Activated naive CD4-positive, alpha-beta T cell treated with anti-CD3 and anti-CD28 coated beads, Interleukin-2, amount 50 U/mL, for 72 hours (primary cell): Measurements from ENCODE around the gene EIF2S2. TPM values are rescaled to one million over a fixed set of nuclear protein-coding genes. Genes with fewer than 3 reads are reported as not detected.

ENCODE experiments used
- ATAC-seq, 2 donors: fragments of 150-1000 bp; cut with Tn5 transposase; 2 replicates each; pipeline ENCODE4 v1.10.0; 2021; ENCODE audit warnings: mild to moderate bottlenecking in 2 of 2, moderate library complexity in 2 of 2
- DNase-seq, 2 donors: peaks; one replicate each; pipeline ENCODE4 v3.0.0; 2021 to 2022; ENCODE audit warnings: low spot score in 2 of 2
- H3K27ac Mint-ChIP-seq, 2 donors: one replicate each; pipeline ENCODE4 v1.8.0; 2022; ENCODE audit warnings: mild to moderate bottlenecking in 2 of 2, mixed read lengths in 2 of 2
- H3K36me3 Mint-ChIP-seq, 2 donors: one replicate each; pipeline ENCODE4 v1.8.0; 2022; ENCODE audit warnings: mixed read lengths in 2 of 2
- H3K9me3 Mint-ChIP-seq, 2 donors: one replicate each; pipeline ENCODE4 v1.8.0; 2022; ENCODE audit warnings: mixed read lengths in 2 of 2
- total RNA-seq, 2 donors: library from RNA; stranded (reverse); gene quantifications; one replicate each; pipeline ENCODE4 v1.2.3, GENCODE V29; 2022

The EIF2S2 gene
- total RNA-seq, 2 donors from 2014 or later: 116 to 125 TPM

GRCh38 chr20:34061695-34062094 is 50.3 kb downstream of the EIF2S2 start:
- H3K27ac Mint-ChIP-seq: peak overlapping the region; percentile 37 to 89

GRCh38 chr20:34060970-34061369 is 51.1 kb downstream of the EIF2S2 start:
- H3K9me3 Mint-ChIP-seq: no peaks in the 10 kb centered on the region
- H3K36me3 Mint-ChIP-seq: no peaks in the 10 kb centered on the region
- DNase-seq (no peak), ATAC-seq (no peak)
- H3K27ac Mint-ChIP-seq: peak overlapping the region in 1 of 2 donors; percentile 89

More at GRCh38 chr20:34061695-34062094, 50.3 kb downstream of the EIF2S2 start:
- H3K9me3 Mint-ChIP-seq: no peaks in the 10 kb centered on the region
- no peaks in the 10 kb centered on the region for H3K36me3 Mint-ChIP-seq
- ATAC-seq: no peak
- DNase-seq: no peak

GRCh38 chr20:34058831-34059230 is 53.2 kb downstream of the EIF2S2 start:
- H3K27ac Mint-ChIP-seq: peak overlapping the region in 1 of 2 donors; percentile 48

GRCh38 chr20:34055290-34055689 is 56.8 kb downstream of the EIF2S2 start:
- Mint-ChIP-seq H3K9me3 (no peaks in the 10 kb centered on the region), H3K36me3 (no peaks in the 10 kb centered on the region), H3K27ac (peak overlapping the region in 1 of 2 donors; percentile 31)
- DNase-seq (no peak), ATAC-seq (no peak)

More at GRCh38 chr20:34058831-34059230, 53.2 kb downstream of the EIF2S2 start:
- DNase-seq: no peak
- no peaks in the 10 kb centered on the region for H3K36me3 Mint-ChIP-seq
- no peaks in the 10 kb centered on the region for H3K9me3 Mint-ChIP-seq
- peak; percentile 54 to 87 for ATAC-seq

GRCh38 chr20:34052414-34052813 is 59.6 kb downstream of the EIF2S2 start:
- ATAC-seq (no peak), DNase-seq (no peak)
- Mint-ChIP-seq H3K9me3 (no peaks in the 10 kb centered on the region), H3K27ac (no peak overlapping the region), H3K36me3 (no peaks in the 10 kb centered on the region)

- DNase-seq (no peak), ATAC-seq (no peak)
- no peaks in the 10 kb centered on the region for H3K36me3 Mint-ChIP-seq
- no peak overlapping the region for H3K27ac Mint-ChIP-seq
- H3K9me3 Mint-ChIP-seq: no peaks in the 10 kb centered on the region
These were observed 61.9 kb downstream of the EIF2S2 start for GRCh38 chr20:34049897-34050695.

- H3K36me3 Mint-ChIP-seq: no peaks in the 10 kb centered on the region
- DNase-seq (no peak), ATAC-seq (peak in 1 of 2 donors; percentile 48)
- H3K9me3 Mint-ChIP-seq: no peaks in the 10 kb centered on the region
- peak overlapping the region in 1 of 2 donors; percentile 11 for H3K27ac Mint-ChIP-seq
These were observed 62.7 kb downstream of the EIF2S2 start for GRCh38 chr20:34049389-34049788.

DNA sequence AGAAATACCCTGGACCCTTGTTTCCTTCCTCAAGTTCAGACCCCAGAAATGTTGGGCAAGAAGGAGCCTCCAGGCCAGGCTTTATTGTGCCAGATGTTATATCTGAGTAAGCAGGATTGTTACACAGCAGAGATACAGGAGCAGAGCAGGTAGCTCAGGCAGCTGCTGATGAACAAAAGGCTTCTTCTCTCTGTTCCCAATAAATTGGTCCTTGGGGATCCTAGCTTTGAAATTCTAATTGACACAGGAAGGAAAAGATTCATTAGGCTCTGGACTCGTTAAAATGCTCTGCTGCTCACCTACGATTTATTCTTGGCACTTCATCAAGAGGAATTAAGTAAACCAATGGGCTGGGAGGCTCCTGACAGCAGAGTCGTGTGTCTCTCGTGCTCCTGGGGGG is 64.1 kb downstream of the EIF2S2 start:
- Mint-ChIP-seq H3K36me3 (no peaks in the 10 kb centered on the region), H3K9me3 (no peaks in the 10 kb centered on the region), H3K27ac (no peak overlapping the region)
- no peak for ATAC-seq
- no peak for DNase-seq

DNA sequence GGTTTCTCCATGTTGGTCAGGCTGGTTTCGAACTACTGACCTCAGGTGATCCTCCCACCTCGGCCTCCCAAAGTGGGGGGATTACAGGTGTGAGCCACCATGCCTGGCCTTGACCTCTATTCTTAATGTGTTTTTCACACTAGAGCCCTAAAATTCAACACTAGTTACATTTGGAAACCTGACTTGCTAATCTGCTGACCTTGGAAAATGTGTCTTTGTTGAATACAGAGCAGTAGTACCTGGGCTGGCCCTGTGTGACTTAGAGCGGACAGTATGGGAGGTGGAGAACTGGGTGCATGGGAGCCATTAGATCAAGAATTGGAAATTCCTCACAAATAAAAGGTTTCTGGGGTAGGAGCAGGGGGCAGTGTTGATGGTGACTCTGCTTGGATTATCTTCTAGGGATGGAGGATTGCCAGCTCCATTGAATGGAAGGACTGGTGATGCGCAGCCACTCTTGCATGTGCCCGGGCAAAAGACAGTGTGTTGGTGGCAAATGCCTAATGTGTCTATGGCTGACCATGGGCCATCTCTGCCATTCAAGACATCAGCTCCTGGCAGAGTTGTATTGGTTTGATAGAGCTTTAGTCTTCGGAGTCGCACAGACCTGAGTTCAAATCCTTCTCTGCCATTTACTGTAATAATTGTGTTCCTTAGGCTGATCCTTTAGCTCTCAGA is 64.9 kb downstream of the EIF2S2 start:
- no peak for ATAC-seq
- no peaks in the 10 kb centered on the region for H3K36me3 Mint-ChIP-seq
- H3K27ac Mint-ChIP-seq: peak overlapping the region in 1 of 2 donors; percentile 31
- no peak for DNase-seq
- H3K9me3 Mint-ChIP-seq: no peaks in the 10 kb centered on the region

GRCh38 chr20:34045930-34046725 is 65.9 kb downstream of the EIF2S2 start:
- Mint-ChIP-seq H3K27ac (no peak overlapping the region), H3K36me3 (no peaks in the 10 kb centered on the region), H3K9me3 (no peaks in the 10 kb centered on the region)
- DNase-seq (no peak), ATAC-seq (no peak)

DNA sequence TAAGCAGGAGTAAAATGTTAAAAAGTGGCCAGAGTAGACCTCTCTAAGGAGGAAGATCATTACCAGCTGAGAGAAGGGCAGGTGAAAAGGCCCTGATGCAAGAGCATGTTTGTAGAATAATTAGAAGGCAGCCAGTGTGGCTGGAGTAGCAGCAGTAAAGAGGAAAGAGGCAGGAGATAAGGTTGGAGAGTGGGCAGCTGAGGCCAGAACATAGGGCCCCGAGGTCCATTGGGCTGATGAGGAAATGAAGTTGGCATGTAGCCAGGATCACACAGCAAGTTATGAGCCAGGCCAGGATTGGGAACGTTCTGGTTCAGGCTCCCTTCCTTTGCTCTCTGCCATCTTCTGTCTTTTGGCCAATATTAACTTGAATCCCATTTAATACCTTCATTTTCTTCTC is 66.7 kb downstream of the EIF2S2 start:
- H3K27ac Mint-ChIP-seq: no peak overlapping the region
- DNase-seq (no peak), ATAC-seq (no peak)
- H3K9me3 Mint-ChIP-seq: no peaks in the 10 kb centered on the region
- no peaks in the 10 kb centered on the region for H3K36me3 Mint-ChIP-seq

DNA sequence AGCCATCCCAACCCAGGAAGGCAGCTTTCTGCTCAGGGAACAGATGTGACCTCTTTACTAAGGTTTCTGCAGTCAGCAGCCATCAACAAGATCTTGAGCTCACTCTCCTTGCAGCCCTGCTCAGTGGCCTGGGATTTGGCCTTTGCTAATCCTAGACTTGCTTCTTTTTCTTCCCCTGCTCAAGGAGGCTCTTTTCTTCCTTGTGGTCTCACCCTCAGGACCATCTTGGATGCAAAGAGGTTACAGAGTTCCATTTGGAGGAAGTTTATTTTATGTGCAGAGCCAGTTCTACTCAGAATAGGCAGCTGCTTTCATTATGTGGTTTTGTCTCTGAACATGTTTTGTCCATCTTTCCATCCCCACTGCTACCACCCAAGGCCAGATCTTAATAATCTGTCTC is 69.0 kb downstream of the EIF2S2 start:
- H3K36me3 Mint-ChIP-seq: no peaks in the 10 kb centered on the region
- H3K9me3 Mint-ChIP-seq: no peaks in the 10 kb centered on the region
- ATAC-seq: no peak
- DNase-seq: no peak
- peak overlapping the region in 1 of 2 donors; percentile 1 for H3K27ac Mint-ChIP-seq

DNA sequence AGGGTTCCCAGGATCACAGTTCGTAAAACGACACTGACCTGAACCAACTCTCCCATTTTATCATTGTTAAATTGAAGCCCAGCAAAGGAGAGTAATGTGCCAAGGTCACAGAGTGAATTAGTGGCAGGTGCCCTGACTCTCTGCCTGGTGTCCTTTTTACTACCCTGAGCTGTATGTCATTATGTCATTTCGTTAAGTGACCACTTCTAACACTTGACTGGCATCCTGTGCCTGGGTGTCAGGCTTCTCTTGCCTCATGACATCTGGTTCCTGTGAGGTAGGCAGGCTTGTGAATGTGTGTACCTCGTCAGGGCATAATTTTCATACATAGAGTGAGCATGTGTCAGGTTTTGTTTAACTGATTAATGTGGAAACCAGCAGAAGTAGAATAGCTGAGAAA is 69.8 kb downstream of the EIF2S2 start:
- DNase-seq: no peak
- Mint-ChIP-seq H3K36me3 (no peaks in the 10 kb centered on the region), H3K9me3 (no peaks in the 10 kb centered on the region), H3K27ac (no peak overlapping the region)
- no peak for ATAC-seq

DNA sequence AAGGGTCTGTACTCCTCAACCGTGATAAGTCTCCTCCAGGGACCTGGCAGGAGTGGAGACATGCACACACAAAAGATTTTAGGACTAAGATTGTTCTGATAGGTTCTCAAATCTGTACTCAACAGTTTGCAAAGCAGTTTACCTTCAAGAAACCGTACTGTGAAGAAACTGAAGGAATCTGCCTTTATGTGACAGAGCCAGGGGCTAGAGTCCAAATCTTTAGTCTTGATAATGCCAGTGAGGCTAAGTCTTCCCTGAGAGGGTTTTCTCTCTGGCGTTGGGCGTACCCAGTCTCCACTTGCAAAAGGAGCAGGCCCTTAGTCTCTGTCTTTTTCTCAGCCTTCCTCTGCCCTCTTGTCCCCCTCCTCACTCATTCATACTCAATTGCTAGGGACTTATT is 70.8 kb downstream of the EIF2S2 start:
- Mint-ChIP-seq H3K27ac (peak overlapping the region in 1 of 2 donors; percentile 12), H3K36me3 (no peaks in the 10 kb centered on the region), H3K9me3 (no peaks in the 10 kb centered on the region)
- ATAC-seq (no peak), DNase-seq (no peak)

DNA sequence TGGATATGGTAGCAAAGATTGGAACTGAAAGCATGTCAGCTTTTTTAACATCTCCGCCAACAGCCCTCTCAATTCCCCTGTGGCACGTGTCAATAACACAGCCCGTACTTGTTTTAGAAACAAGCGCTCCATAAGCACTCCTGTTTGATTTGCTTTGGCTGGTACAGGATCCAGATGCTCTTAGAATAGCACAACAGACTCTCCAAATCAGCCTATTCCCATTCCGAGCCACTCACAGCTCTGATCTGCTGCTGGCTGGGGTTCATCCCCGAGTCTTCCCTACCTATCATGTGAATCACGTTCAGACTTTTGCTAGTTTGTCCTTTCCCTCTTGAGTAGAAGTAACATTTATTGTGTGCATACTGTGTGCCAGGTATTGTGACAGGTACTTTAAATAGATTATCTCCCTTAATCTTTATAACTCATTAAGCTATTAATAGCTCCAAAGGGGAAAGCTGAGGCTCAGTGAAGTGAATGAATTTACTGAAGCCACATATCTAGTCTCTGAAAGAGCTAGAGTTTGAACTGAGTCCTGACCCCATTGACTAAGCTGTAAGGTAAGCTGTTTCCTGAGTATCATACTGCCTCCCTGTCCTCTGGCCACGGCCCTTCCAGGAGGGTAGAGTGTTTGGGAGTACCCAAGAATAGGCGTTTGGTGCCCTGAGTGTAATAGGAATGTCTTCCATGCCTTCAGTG is 71.6 kb downstream of the EIF2S2 start:
- no peaks in the 10 kb centered on the region for H3K36me3 Mint-ChIP-seq
- H3K27ac Mint-ChIP-seq: peak overlapping the region in 1 of 2 donors; percentile 1
- DNase-seq (no peak), ATAC-seq (no peak)
- no peaks in the 10 kb centered on the region for H3K9me3 Mint-ChIP-seq
